Naive B cell (primary cell): Measurements from ENCODE around the gene UBE2Q1. TPM values are rescaled to one million over a fixed set of nuclear protein-coding genes. Genes with fewer than 3 reads are reported as not detected.

Source experiments
- ATAC-seq, 2 donors: fragments of 150-1000 bp; cut with Tn5 transposase; 2 replicates each; pipeline ENCODE4 v1.10.0; 2021; ENCODE audit warnings: low read depth in 2 of 2, mild to moderate bottlenecking in 2 of 2, moderate library complexity in 2 of 2
- DNase-seq: peaks from one replicate; pipeline ENCODE4 v3.0.0; 2022
- H3K27ac Mint-ChIP-seq, 6 donors: one replicate each; pipeline ENCODE4 v1.8.0; 2020 to 2022; ENCODE audit warnings: mild to moderate bottlenecking in 6 of 6, mixed read lengths in 6 of 6, moderate library complexity in 5 of 6, inconsistent platforms in 2 of 6
- H3K27me3 Mint-ChIP-seq, 3 donors: one replicate each; pipeline ENCODE4 v1.8.0; 2021 to 2022; ENCODE audit warnings: mixed read lengths in 3 of 3, mild to moderate bottlenecking in 1 of 3
- H3K36me3 Mint-ChIP-seq, 2 donors: one replicate each; pipeline ENCODE4 v1.8.0; 2020 to 2022; ENCODE audit warnings: mixed read lengths in 2 of 2, inconsistent platforms in 1 of 2, mild to moderate bottlenecking in 1 of 2
- H3K4me1 Mint-ChIP-seq, 3 donors: one replicate each; pipeline ENCODE4 v1.8.0; 2020 to 2022; ENCODE audit warnings: mixed read lengths in 3 of 3, inconsistent platforms in 1 of 3, mild to moderate bottlenecking in 1 of 3, moderate library complexity in 1 of 3
- H3K4me3 Mint-ChIP-seq, 8 donors: one replicate each; pipeline ENCODE4 v1.8.0; 2020 to 2022; ENCODE audit warnings: mild to moderate bottlenecking in 8 of 8, mixed read lengths in 8 of 8, moderate library complexity in 8 of 8, inconsistent platforms in 2 of 8
- H3K9me3 Mint-ChIP-seq, 7 donors: one replicate each; pipeline ENCODE4 v1.8.0; 2020 to 2022; ENCODE audit warnings: mixed read lengths in 7 of 7, mild to moderate bottlenecking in 5 of 7, inconsistent platforms in 2 of 7, moderate library complexity in 1 of 7
- polyA plus RNA-seq, 6 donors: library from polyadenylated mRNA; unstranded; fragments of 300-500 nt; fragmentation: Illumina TruSeq; gene quantifications; one replicate each; pipeline ENCODE4 v1.2.3, GENCODE V29; 2021; ENCODE audit warnings: low read depth in 6 of 6

UBE2Q1 gene
- polyA plus RNA-seq, 6 donors from 2014 or later, result 7.3 to 13.6 (median 10.8) TPM

DNA sequence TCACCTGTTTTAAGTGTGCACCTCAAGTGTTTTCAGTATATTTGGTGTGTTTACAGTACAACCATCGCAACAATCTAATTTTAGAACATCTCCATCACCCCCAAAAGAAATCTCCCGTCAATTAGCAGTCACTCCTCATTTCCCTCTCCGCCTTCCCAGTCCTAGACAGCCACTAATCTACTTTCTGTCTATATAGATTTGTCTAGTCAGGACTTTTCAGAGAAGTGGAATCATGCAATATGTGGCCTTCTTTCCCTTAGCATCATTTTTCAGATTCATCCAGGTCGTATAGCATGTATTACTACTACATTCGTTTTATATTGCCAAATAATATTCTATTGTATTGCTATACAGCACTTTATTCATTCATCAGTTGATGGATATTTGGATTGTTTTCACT lies 54.6 kb downstream of the UBE2Q1 start:
- Mint-ChIP-seq H3K27ac (no peak overlapping the region), H3K27me3 (peaks cover 43 to 74% (median 60%) of the 10 kb centered on the region in 3 donors), H3K4me3 (peak overlapping the region in 6 of 8 donors; percentile 9 to 76 (median 44)), H3K36me3 (peaks cover 0 to 9% of the 10 kb centered on the region in 2 donors), H3K4me1 (peaks cover 4 to 8% (median 7%) of the 10 kb centered on the region in 3 donors), H3K9me3 (peaks cover 0 to 16% (median 6%) of the 10 kb centered on the region in 7 donors)
- no peak for DNase-seq
- ATAC-seq, result no peak

DNA sequence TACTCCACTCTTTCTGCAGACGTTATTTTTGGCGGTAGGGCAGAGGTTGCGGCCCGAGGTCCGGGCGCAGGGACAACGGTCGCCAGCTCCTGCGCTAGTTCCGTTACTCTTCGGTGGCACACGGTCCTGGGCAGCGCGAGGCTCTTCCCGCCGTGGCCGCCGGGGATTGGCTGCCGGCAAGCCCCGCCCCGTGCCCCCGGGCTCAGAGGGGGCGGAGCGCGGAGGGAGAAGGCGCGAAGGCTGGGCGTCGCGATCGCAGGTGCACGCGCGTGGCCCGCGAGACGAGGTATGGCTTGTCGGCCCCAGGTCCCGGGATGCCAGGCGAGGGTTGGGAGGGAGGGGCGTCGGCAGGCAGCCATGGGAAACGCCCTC lies 55.7 kb downstream of the UBE2Q1 start:
- Mint-ChIP-seq H3K9me3 (peaks cover 0 to 16% (median 6%) of the 10 kb centered on the region in 7 donors), H3K27me3 (peaks cover 34 to 65% (median 48%) of the 10 kb centered on the region in 3 donors), H3K36me3 (peaks cover 0 to 9% of the 10 kb centered on the region in 2 donors), H3K27ac (peak overlapping the region in 1 of 6 donors; percentile 62), H3K4me1 (peaks cover 4 to 10% (median 8%) of the 10 kb centered on the region in 3 donors), H3K4me3 (peak overlapping the region in 7 of 8 donors; percentile 37 to 87 (median 71))
- DNase-seq (no peak), ATAC-seq (peak in 1 of 2 donors; percentile 23)

DNA sequence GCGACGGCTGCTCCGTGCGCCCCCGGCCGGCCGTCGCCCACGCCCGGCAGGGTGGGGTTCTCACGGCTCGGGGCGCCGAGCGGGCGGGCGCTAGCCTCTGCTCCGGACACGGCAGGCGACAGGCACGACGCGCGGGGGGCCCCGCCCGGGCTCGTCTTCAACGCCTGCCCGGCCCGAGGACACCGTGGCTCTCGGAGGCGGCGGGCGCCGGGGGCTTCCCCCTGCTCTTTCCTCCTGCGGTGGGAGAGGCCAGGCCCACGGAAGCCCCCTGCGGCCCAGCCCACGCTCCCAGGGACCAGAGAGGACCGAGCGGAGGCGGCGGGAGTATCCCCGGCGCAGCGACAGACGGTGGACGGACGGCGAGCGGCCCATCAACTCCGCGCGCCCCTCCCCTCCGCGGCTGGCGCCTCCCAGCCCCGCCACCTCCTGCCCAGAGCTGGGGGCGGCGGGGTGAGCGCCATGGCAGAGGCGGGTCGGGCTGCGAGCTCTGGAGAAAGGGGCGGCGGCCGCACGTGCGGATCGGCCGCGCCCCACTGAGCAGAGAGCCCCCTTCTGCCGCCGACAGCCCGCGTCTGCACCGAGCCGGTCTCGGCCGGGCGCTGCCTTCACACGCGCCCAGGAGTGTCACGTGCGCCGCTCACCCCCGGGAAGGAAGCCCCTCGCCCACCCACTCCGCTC lies 56.3 kb downstream of the UBE2Q1 start, which contains the start of the genes SHE and TDRD10:
Gene SHE (minus strand): TSS at position 347 of the 678 bp plus-strand sequence. CDS start 386 bp downstream, outside the sequence.
Gene TDRD10 (plus strand): TSS at position 154 of the 678 bp plus-strand sequence. CDS start 4,685 bp downstream, outside the sequence.
- peaks cover 29 to 59% (median 43%) of the 10 kb centered on the region in 3 donors for H3K27me3 Mint-ChIP-seq
- DNase-seq (peak; percentile 18), ATAC-seq (peak; percentile 62 to 67)
- H3K4me1 Mint-ChIP-seq, result peaks cover 6 to 16% (median 9%) of the 10 kb centered on the region in 3 donors
- peak within 1 kb of the TSS in 2 of 6 donors; percentile 30 to 62 for H3K27ac Mint-ChIP-seq
- peaks cover 0 to 9% of the 10 kb centered on the region in 2 donors for H3K36me3 Mint-ChIP-seq
- peaks cover 0 to 16% (median 6%) of the 10 kb centered on the region in 7 donors for H3K9me3 Mint-ChIP-seq
- peak within 1 kb of the TSS; percentile 7 to 87 (median 78) for H3K4me3 Mint-ChIP-seq

DNA sequence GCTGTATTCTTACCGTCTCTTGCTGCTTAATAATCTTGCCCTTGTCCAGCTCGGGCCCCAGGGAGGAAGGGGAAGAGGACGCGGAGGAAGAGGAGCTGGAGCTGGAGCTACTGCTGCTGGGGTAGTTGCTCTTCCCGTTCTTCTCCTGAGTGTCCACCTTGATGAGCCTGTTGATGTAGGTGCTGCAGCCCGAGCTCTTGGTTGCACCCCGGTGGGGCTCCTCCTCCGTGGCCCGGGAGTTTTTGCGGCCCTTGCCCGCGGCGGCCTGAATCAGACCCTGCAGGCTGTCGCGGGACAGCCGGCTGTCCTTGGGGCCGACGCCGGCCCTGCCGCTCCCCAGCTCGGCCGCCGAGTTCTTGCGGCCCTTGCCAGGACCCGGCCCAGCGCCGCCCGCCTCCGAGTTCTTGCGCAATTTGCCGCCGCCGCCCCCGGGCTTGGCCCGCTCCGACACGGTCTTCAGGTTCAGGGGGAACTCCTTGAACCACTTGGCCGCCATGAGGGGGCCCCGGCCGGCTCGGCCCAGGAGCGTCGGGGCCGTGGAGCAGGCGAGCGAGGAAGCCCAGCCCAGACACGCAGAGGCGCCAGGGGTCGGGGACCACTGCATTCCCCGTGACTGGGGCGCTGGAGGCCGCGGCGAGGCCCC lies 56.9 kb downstream of the UBE2Q1 start:
- peaks cover 0 to 9% of the 10 kb centered on the region in 2 donors for H3K36me3 Mint-ChIP-seq
- peaks cover 0 to 12% (median 5%) of the 10 kb centered on the region in 7 donors for H3K9me3 Mint-ChIP-seq
- H3K4me1 Mint-ChIP-seq, result peaks cover 12 to 22% (median 16%) of the 10 kb centered on the region in 3 donors
- peaks cover 29 to 53% (median 39%) of the 10 kb centered on the region in 3 donors for H3K27me3 Mint-ChIP-seq
- ATAC-seq, result peak; percentile 24 to 37
- peak overlapping the region in 1 of 6 donors; percentile 30 for H3K27ac Mint-ChIP-seq
- peak overlapping the region in 7 of 8 donors; percentile 63 to 81 (median 74) for H3K4me3 Mint-ChIP-seq
- peak; percentile 13 for DNase-seq

DNA sequence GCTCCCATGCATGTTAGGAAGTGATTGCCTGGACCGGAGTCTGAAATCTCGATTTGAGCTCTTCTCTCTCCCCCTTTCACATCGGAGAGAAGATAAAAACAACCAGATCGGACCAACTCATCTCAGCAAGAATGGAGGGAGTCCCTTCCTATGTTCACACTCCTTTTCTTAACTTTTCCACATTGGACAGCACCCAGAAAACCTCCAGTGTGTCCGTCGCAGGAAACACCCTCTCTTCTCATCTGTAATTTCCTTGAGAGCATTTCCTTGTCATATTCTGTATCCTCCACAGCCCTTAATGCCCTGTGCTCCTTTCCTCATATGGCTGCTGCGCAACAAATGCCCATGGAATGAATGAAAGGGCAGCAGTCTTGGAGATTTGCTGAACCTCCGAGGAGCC lies 57.9 kb downstream of the UBE2Q1 start:
- peak overlapping the region in 3 of 8 donors; percentile 7 to 73 (median 45) for H3K4me3 Mint-ChIP-seq
- DNase-seq (no peak), ATAC-seq (no peak)
- H3K4me1 Mint-ChIP-seq, result peaks cover 15 to 32% (median 19%) of the 10 kb centered on the region in 3 donors
- H3K9me3 Mint-ChIP-seq, result peaks cover 0 to 6% (median 0%) of the 10 kb centered on the region in 7 donors
- peaks cover 29 to 43% (median 32%) of the 10 kb centered on the region in 3 donors for H3K27me3 Mint-ChIP-seq
- peaks cover 0 to 4% of the 10 kb centered on the region in 2 donors for H3K36me3 Mint-ChIP-seq
- no peak overlapping the region for H3K27ac Mint-ChIP-seq

DNA sequence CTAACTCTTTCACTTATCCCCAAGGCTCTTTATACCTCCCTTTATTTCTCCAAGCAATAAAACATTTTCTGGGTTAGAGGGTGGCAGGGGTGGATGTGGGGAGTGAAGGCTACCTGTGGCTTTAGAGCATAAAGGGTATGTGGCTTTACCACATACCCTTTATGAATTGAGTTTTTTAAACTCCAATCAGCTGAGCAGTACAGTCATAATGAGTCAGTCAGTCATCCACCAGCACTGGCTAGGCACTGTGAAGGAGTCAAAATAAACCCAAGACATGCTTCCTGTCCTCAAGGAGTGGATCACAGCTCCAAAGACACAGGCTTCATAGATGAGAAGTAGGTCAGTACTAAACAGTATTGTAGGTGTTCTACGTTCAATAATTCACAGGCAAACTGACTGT lies 59.0 kb downstream of the UBE2Q1 start:
- DNase-seq, result no peak
- Mint-ChIP-seq H3K9me3 (peaks cover 0 to 6% (median 0%) of the 10 kb centered on the region in 7 donors), H3K4me3 (peak overlapping the region in 2 of 8 donors; percentile 30 to 57), H3K4me1 (peaks cover 15 to 35% (median 21%) of the 10 kb centered on the region in 3 donors), H3K36me3 (peaks cover 0 to 4% of the 10 kb centered on the region in 2 donors), H3K27me3 (peaks cover 21 to 35% (median 28%) of the 10 kb centered on the region in 3 donors), H3K27ac (no peak overlapping the region)
- ATAC-seq, result no peak

Other genes starting within 250 kb of the UBE2Q1 start
- under 1 TPM in 2 of 6 donors, not detected in 4; 0.13 to 0.56 TPM for gene AQP10, start 237.6 kb downstream of the UBE2Q1 start, polyA plus RNA-seq
- gene ATP8B2, start 233.1 kb downstream of the UBE2Q1 start, polyA plus RNA-seq, result 10 to 100 TPM in 1 of 6 donors, 1 to 10 TPM in 5; 5.0 to 11.7 (median 7.7) TPM
- gene IL6R, start 153.3 kb downstream of the UBE2Q1 start, polyA plus RNA-seq, result 1 to 10 TPM in 2 of 6 donors, under 1 TPM in 4; 0.28 to 1.3 (median 0.75) TPM
- gene TDRD10, start 56.4 kb downstream of the UBE2Q1 start, polyA plus RNA-seq, result not detected
- not detected for gene SHE, start 56.2 kb downstream of the UBE2Q1 start, polyA plus RNA-seq
- under 1 TPM in 2 of 6 donors, not detected in 4; 0.05 to 0.17 TPM for gene CHRNB2, start 9.1 kb upstream of the UBE2Q1 start, polyA plus RNA-seq
- 100 to 1,000 TPM in 3 of 6 donors, 10 to 100 TPM in 3; 42.0 to 134 (median 95.9) TPM for gene ADAR, start 49.5 kb upstream of the UBE2Q1 start, polyA plus RNA-seq